Measurements from ENCODE around the gene SLC6A7.

SLC6A7 gene

GRCh38 chr5:150156027-150156368 is 33.9 kb upstream of the SLC6A7 start:
- no peak for DNase-seq

- no peak for DNase-seq
Observed at GRCh38 chr5:150156540-150156939, 33.3 kb upstream of the SLC6A7 start.

- DNase-seq: no peak
Observed at GRCh38 chr5:150157168-150157567, 32.7 kb upstream of the SLC6A7 start.

- DNase-seq: no peak
Observed at GRCh38 chr5:150158170-150158949, 31.5 kb upstream of the SLC6A7 start.

- DNase-seq: no peak
Observed at GRCh38 chr5:150159031-150159430, 30.8 kb upstream of the SLC6A7 start.

- no peak for DNase-seq
Observed at GRCh38 chr5:150159741-150160179, 30.1 kb upstream of the SLC6A7 start.

- no peak for DNase-seq
Observed at GRCh38 chr5:150160448-150161081, 29.3 kb upstream of the SLC6A7 start.

- peak; percentile 81 for DNase-seq
Observed at GRCh38 chr5:150161242-150162141, 28.4 kb upstream of the SLC6A7 start.

GRCh38 chr5:150162142-150162513 is 27.7 kb upstream of the SLC6A7 start:
- DNase-seq: no peak

GRCh38 chr5:150163035-150163434 is 26.8 kb upstream of the SLC6A7 start:
- DNase-seq: no peak

GRCh38 chr5:150163547-150164059 is 26.3 kb upstream of the SLC6A7 start:
- no peak for DNase-seq

GRCh38 chr5:150164211-150164980 is 25.5 kb upstream of the SLC6A7 start:
- DNase-seq: no peak

GRCh38 chr5:150166037-150166649 is 23.7 kb upstream of the SLC6A7 start:
- no peak for DNase-seq

GRCh38 chr5:150166650-150167511 is 23.0 kb upstream of the SLC6A7 start, which contains the start of gene CDX1:
CDX1 (plus strand) TSS chr5:150166778; CDS start chr5:150166877, 99 bp downstream.
- DNase-seq: no peak

GRCh38 chr5:150167512-150167850 is 22.4 kb upstream of the SLC6A7 start:
- DNase-seq: no peak

GRCh38 chr5:150167908-150168307 is 22.0 kb upstream of the SLC6A7 start:
- no peak for DNase-seq

- no peak for DNase-seq
Observed at GRCh38 chr5:150168864-150169263, 21.0 kb upstream of the SLC6A7 start.

- DNase-seq: no peak
Observed at GRCh38 chr5:150172145-150172544, 17.7 kb upstream of the SLC6A7 start.

GRCh38 chr5:150172556-150172955 is 17.3 kb upstream of the SLC6A7 start:
- no peak for DNase-seq

GRCh38 chr5:150173161-150173560 is 16.7 kb upstream of the SLC6A7 start:
- DNase-seq: no peak

GRCh38 chr5:150174285-150174684 is 15.6 kb upstream of the SLC6A7 start:
- DNase-seq: no peak
